GM21367 (cell line): ENCODE data around the gene CDH2.

Experiments used
- ATAC-seq: cut with Tn5 transposase; IDR thresholded peaks from one replicate; pipeline ENCODE4 v1.9.1; 2021; ENCODE audit not compliant: unreplicated experiment

CDH2 gene

DNA sequence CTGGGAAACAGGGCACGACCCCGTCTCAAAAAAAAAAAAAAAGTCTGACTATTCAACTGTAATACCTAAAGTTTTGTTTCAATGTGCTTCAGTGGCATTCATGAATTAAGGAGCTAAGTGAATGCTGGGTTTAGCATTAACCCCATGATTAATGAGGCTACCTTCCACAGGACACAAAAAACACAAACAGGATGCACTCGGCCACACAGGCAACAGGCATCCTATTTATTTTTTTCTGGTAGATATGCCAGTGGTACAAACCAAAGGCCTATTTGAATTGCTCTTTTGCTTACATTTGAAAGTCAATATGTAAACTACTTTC is 48.3 kb downstream of the CDH2 start:
- ATAC-seq: no peak

GRCh38 chr18:28127763-28128658 is 48.9 kb downstream of the CDH2 start:
- ATAC-seq: no peak

- no peak for ATAC-seq
Observed at GRCh38 chr18:28127228-28127627, 49.7 kb downstream of the CDH2 start.

GRCh38 chr18:28126768-28127167 is 50.2 kb downstream of the CDH2 start:
- no peak for ATAC-seq

DNA sequence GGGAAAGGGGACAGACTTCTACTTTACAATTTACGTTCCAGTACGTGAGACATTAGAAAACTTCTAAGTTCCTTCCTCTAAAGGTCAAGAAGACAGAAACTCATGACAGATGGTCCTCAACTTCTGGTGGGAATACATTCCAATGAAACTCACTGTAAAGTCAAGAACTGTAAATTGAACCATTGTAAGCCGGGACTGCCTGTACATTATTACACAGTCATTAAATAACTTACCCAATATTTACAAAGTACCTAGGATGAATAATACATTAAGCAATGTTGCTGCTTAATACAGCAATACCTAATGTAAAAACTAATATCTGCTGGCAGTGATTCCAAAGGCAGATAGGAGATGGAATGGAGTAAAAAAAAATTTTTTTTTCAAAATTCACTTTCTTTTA is 51.9 kb downstream of the CDH2 start:
- ATAC-seq: no peak

DNA sequence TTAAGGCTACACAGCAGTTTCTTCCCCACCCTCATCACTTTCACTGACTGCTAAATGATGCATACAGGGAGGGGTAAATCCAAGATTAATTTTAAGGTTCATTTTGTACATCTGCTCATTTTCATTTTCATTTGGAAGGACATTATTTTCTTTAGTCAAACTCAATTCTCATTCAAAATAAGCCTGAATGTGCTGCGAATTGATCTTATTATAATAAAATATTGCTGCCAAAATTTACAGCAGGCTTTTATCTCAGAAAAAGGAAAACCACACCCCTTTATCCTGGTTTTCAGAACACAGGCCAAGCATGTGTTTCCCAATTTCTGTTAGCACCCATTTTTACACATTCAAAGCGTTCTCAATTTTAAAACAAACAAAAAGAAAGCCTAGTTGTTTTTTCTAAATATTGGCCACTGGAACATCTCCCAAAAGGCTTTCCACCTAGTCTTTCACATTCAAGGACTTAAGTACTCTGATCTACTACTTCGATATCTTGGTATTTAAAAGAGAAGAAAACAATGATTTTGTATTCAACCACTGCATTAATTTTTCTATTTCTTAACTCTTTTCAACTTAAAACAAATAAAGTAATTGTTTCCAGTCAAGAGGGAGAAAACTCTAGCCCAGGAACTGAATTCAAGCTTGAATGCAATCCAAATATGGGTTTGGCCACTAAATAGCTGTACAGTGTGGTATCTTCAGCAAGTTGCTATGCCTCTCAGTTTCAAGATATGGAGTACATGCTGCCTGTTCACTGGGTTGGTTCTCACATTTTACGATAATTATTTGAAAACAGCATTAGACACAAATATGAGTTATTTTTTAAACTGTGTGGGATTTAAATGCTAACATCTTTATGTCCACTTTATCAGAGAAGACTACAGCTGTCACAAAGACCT is 52.5 kb downstream of the CDH2 start:
- no peak for ATAC-seq

DNA sequence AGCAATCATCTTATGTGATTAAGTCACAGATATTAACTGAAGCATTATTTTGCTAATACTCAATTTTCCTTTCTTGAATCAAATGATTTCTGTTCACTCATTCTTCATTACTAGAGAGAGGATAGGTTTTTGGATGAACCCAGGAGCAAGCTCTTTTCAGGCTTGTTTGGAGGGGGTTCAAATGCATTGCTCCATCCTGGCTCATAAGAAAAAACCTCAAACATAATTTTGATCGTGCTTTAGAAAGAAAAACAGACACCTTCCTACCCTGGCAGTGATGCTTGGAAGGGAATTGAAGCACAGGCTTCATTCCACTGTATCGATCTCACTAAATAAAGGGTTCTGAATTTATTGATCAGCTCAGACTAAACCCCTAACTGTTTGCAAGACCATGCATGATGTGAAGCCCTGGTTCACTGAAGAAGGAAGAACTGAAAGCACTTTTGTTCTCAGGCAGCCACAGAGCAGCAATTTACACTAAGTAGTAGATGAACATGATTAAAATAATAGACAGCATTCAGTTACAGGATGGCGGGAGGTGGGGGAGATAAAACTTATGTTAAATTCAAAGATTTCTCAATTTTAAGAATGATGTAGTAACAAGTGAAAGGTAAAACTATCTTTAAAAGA is 53.4 kb downstream of the CDH2 start:
- ATAC-seq: no peak

- ATAC-seq: no peak
Observed at GRCh38 chr18:28120828-28121515, 56.0 kb downstream of the CDH2 start.

GRCh38 chr18:28116461-28116860 is 60.5 kb downstream of the CDH2 start:
- no peak for ATAC-seq

DNA sequence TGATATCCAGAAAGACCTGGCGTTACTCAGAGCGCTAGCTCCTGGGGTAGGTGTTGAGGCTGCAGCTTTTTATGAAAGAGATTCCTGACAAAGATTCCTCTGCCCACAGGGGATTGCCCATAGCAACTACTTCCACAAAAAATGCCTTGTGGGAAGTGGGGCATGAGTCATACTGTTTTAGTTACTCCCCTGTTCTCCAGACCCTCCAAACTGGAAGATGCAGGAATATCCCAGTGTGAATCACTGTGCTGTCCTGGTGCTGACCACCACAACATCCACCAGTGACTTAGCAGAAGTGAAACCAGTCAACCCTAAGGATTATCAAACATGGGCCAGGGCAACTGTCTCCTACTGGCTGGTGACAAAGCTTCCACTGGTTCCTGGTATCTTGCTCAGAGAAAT is 61.8 kb downstream of the CDH2 start:
- ATAC-seq: no peak

GRCh38 chr18:28114472-28114871 is 62.5 kb downstream of the CDH2 start:
- no peak for ATAC-seq

GRCh38 chr18:28113271-28114029 is 63.5 kb downstream of the CDH2 start:
- ATAC-seq: no peak

DNA sequence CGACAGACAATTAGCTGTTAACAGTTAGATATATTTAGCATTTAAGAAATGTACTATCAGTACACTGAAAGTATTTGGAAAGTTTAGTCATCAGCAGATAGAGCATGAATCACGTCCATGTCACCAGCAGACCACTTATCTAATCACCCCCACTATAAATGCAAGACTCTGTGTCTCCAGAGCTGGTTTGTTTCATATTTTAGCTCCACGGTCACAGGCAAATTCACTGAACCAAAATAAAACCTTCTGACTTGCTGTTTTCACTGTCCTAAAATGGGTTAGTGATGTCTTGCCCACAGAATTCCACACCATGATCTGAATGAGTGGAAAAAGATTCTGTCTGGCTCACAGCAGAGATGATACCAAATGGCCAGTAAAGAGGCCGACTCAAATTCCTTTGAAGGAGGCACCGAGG is 64.9 kb downstream of the CDH2 start:
- no peak for ATAC-seq

- ATAC-seq: no peak
Observed at GRCh38 chr18:28110924-28111323, 66.0 kb downstream of the CDH2 start.

GRCh38 chr18:28109781-28110560 is 67.0 kb downstream of the CDH2 start:
- ATAC-seq: no peak

DNA sequence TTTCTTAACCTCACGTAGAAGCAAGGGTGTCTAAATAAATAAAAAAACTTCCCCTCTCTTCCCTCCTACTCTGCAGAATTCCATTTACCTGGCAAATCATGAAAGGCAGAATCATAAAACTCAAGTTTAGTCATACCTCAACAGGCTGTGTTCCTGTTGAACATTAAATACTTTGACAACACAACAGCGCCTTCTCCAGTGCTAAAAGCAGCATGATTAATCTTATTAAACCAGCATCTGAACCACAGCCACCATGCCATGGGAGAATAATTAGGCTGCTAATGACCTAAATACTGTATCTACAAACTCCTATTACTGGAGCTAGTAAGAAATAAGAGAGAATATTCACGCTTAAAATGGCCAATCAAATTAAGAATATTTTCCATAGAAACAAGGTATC is 68.1 kb downstream of the CDH2 start:
- no peak for ATAC-seq

DNA sequence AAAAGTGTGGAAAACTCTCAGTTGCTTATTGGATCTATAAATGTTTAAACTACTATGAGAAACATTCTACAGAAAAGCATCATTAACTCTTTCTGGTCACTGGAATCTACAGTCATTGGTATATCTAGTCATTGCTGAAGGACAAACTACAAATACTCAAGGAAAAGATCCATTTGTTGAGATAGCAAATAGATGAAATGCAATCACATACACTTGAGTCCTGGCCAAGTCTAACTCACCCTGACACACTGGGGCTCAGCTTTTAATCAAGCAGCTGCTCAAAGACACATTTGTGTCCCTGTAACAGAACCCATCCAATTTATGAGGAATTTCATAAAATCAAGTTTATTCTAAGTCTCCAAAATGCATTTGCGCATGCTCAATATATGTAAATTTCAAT is 68.7 kb downstream of the CDH2 start:
- ATAC-seq: no peak

- no peak for ATAC-seq
Observed at GRCh38 chr18:28099237-28099636, 77.7 kb downstream of the CDH2 start.

DNA sequence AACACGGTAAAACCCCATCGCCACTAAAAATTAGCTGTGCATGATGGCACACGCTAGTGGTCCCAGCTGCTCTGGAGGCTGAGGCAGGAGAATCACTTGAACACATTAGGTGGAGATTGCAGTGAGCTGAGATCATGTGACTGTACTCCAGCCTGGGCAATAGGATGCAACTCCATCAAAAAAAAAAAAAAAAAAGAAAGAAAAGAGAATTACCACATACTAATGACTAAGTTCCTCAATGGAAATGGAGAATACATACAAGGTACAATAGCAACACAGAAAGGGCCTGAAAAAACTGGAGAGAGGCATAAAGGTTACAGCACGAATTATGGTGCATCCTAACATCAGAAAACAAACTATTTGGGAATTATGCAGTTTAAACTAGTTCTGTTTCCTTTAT is 81.3 kb downstream of the CDH2 start:
- ATAC-seq: no peak

DNA sequence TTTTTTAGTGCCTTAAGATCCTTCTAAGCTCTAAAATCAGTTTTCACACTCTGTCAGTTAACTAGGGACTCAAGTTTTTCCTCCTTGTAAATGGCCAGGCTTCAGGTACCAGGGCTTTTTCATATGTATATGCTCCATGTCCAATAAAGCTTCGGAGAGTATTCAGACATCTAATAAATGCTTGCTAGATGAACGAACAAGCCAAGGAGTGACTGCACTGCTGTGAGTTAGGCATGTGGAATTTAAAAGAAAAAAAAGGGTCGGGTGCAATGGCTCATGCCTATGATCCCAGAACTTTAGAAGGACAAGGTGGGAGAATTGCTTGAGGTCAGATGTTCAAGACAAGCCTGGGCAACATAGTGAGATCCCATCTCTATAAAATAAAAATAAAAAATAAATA is 81.9 kb downstream of the CDH2 start:
- no peak for ATAC-seq
